H1 (cell line): ENCODE results near the gene KRT27. TPM values are rescaled to one million over a fixed set of nuclear protein-coding genes. Genes with fewer than 3 reads are reported as not detected.

Experiments
- CTCF ChIA-PET: fragments of 300-600 bp; sonication (Branson Sonifier 250); formaldehyde crosslinking; loops from one replicate; lab custom pipeline; 2021; ENCODE audit not compliant: partially characterized antibody; lab: Charles Lee
- POLR2A ChIA-PET: fragments of 300-600 bp; sonication (Branson Sonifier 250); formaldehyde crosslinking; loops from one replicate; lab custom pipeline; 2021; ENCODE audit warnings: inconsistent platforms; ENCODE audit not compliant: partially characterized antibody; lab: Charles Lee
- DNase-seq, 2 experiments: peaks; one replicate each; pipeline versions ENCODE4 v3.0.0 to v3.0.0-alpha.2; 2010 to 2022; ENCODE audit warnings: low spot score in 2 of 2, low read depth in 1 of 2, mixed read lengths in 1 of 2
- FAIRE-seq: peaks from 2 replicates; lab custom pipeline; 2011; peaks lifted over from hg19 to GRCh38; lab: Jason Lieb, UNC
- H2AFZ ChIP-seq: 2 replicates; pipeline ENCODE4 v1.8.1; 2012; ENCODE audit warnings: low read length, inconsistent platforms
- H2AK5ac ChIP-seq: 2 replicates; pipeline ENCODE4 v1.6.1; 2013; ENCODE audit warnings: low read depth, low read length
- H2BK120ac ChIP-seq: replicated peaks from 2 replicates; pipeline ENCODE3; 2013; ENCODE audit warnings: low read depth, low read length, inconsistent platforms
- H2BK12ac ChIP-seq: 2 replicates; pipeline ENCODE4 v1.6.1; 2013; ENCODE audit warnings: low read depth, low read length
- H2BK15ac ChIP-seq: 2 replicates; pipeline ENCODE4 v1.6.1; 2013; ENCODE audit warnings: low read length
- H2BK20ac ChIP-seq: 2 replicates; pipeline ENCODE4 v1.6.1; 2013; ENCODE audit warnings: low read length
- H2BK5ac ChIP-seq: 2 replicates; pipeline ENCODE4 v1.6.1; 2013; ENCODE audit warnings: low read depth, low read length
- H3K14ac ChIP-seq: 2 replicates; pipeline ENCODE4 v1.6.1; 2013; ENCODE audit warnings: inconsistent platforms; ENCODE audit not compliant: insufficient read length
- H3K18ac ChIP-seq: 2 replicates; pipeline ENCODE4 v1.6.1; 2013; ENCODE audit warnings: low read length; ENCODE audit errors: extremely low read depth
- H3K23ac ChIP-seq: 2 replicates; pipeline ENCODE4 v1.6.1; 2013; ENCODE audit warnings: inconsistent platforms; ENCODE audit not compliant: insufficient read length
- H3K23me2 ChIP-seq: 2 replicates; pipeline ENCODE4 v1.6.1; 2013; ENCODE audit warnings: low read depth, low read length
- H3K27ac ChIP-seq: 2 replicates; pipeline ENCODE4 v1.6.1; 2011; ENCODE audit warnings: low read depth, low read length, inconsistent platforms
- H3K27me3 ChIP-seq, 4 experiments: replicated peaks in 1 of 4; 1 replicate in 1 of 4; 2 replicates in 3 of 4; pipeline versions ENCODE4 v1.6.1 to v1.8.1; 2011 to 2013; ENCODE audit warnings: low read length in 3 of 4, mild to moderate bottlenecking in 3 of 4, inconsistent platforms in 2 of 4, mixed read lengths in 2 of 4, moderate library complexity in 1 of 4; ENCODE audit not compliant: control insufficient read depth in 3 of 4, insufficient read depth in 3 of 4; ENCODE audit errors: extremely low read depth in 1 of 4
- H3K36me3 ChIP-seq, 4 experiments: 2 replicates each; pipeline versions ENCODE4 v1.6.1 to v1.8.1; 2011 to 2013; ENCODE audit warnings: mild to moderate bottlenecking in 4 of 4, low read length in 3 of 4, moderate library complexity in 2 of 4, control low read depth in 1 of 4, inconsistent platforms in 1 of 4; ENCODE audit not compliant: insufficient read depth in 4 of 4, control insufficient read depth in 2 of 4
- H3K4ac ChIP-seq: replicated peaks from 2 replicates; pipeline ENCODE3; 2013; ENCODE audit warnings: low read length, low read depth, mixed read lengths, inconsistent platforms; ENCODE audit not compliant: insufficient read length
- H3K4me1 ChIP-seq, 4 experiments: replicated peaks in 1 of 4; 1 replicate in 1 of 4; 2 replicates in 3 of 4; pipeline versions ENCODE4 v1.6.1 to v1.8.1; 2011 to 2013; ENCODE audit warnings: low read length in 3 of 4, inconsistent platforms in 2 of 4, mixed read lengths in 1 of 4; ENCODE audit not compliant: insufficient read depth in 4 of 4, control insufficient read depth in 3 of 4
- H3K4me2 ChIP-seq, 2 experiments: 2 replicates each; pipeline versions ENCODE4 v1.6.1 to v1.8.1; 2011 to 2013; ENCODE audit warnings: low read depth in 2 of 2, low read length in 2 of 2, control low read depth in 1 of 2, inconsistent platforms in 1 of 2, mild to moderate bottlenecking in 1 of 2; ENCODE audit not compliant: insufficient read depth in 1 of 2
- H3K4me3 ChIP-seq, 4 experiments: fragments of 200-600, 300-600 bp in 1 of 4; sonication (generic), shearing (Covaris generic), sonication (Bioruptor Twin) in 1 of 4; 2 replicates each; pipeline versions ENCODE4 v1.5.1 to v1.8.1; 2011 to 2016; ENCODE audit warnings: low read length in 4 of 4, low read depth in 3 of 4, control low read depth in 2 of 4, inconsistent platforms in 2 of 4, mild to moderate bottlenecking in 2 of 4, mixed read lengths in 1 of 4, moderate library complexity in 1 of 4; ENCODE audit not compliant: insufficient read depth in 2 of 4; ENCODE audit errors: extremely low read depth in 1 of 4
- H3K56ac ChIP-seq: replicated peaks from 2 replicates; pipeline ENCODE3; 2013; ENCODE audit warnings: low read depth, mild to moderate bottlenecking, mixed read lengths, low read length, inconsistent platforms; ENCODE audit not compliant: insufficient read length
- H3K79me1 ChIP-seq: 2 replicates; pipeline ENCODE4 v1.6.1; 2013; ENCODE audit warnings: low read depth, low read length, control low read depth
- H3K79me2 ChIP-seq, 2 experiments: 2 replicates each; pipeline versions ENCODE4 v1.6.1 to v1.8.1; 2012 to 2013; ENCODE audit warnings: low read length in 2 of 2, mild to moderate bottlenecking in 2 of 2, inconsistent platforms in 1 of 2; ENCODE audit not compliant: insufficient read depth in 2 of 2, control insufficient read depth in 1 of 2
- H3K9ac ChIP-seq, 4 experiments: replicated peaks in 1 of 4; 1 replicate in 1 of 4; 2 replicates in 3 of 4; pipeline versions ENCODE4 v1.6.1 to v1.8.1; 2011 to 2013; ENCODE audit warnings: low read depth in 3 of 4, low read length in 3 of 4, control low read depth in 2 of 4, mild to moderate bottlenecking in 2 of 4, moderate library complexity in 2 of 4, inconsistent platforms in 1 of 4; ENCODE audit errors: extremely low read depth in 1 of 4
- H3K9me3 ChIP-seq, 2 experiments: 2 replicates each; pipeline versions ENCODE4 v1.6.1 to v1.8.1; 2012 to 2013; ENCODE audit warnings: mild to moderate bottlenecking in 2 of 2, moderate library complexity in 2 of 2, control low read depth in 1 of 2, inconsistent platforms in 1 of 2, low read depth in 1 of 2, low read length in 1 of 2, mixed read lengths in 1 of 2; ENCODE audit not compliant: insufficient read depth in 2 of 2
- H4K20me1 ChIP-seq, 2 experiments: replicated peaks in 1 of 2; 2 replicates each; pipeline versions ENCODE3 to v1.8.1; 2011 to 2013; ENCODE audit warnings: inconsistent platforms in 2 of 2, low read length in 2 of 2, mild to moderate bottlenecking in 1 of 2; ENCODE audit not compliant: insufficient read depth in 2 of 2, control insufficient read depth in 1 of 2
- H4K5ac ChIP-seq: 2 replicates; pipeline ENCODE4 v1.6.1; 2013; ENCODE audit warnings: low read length, low read depth, mixed read lengths, inconsistent platforms; ENCODE audit not compliant: insufficient read length
- H4K8ac ChIP-seq: 2 replicates; pipeline ENCODE4 v1.8.0; 2013; ENCODE audit warnings: mild to moderate bottlenecking, moderate library complexity, low read length, inconsistent platforms; ENCODE audit not compliant: insufficient read depth; ENCODE audit errors: extremely low read depth
- H4K91ac ChIP-seq: replicated peaks from 2 replicates; pipeline ENCODE3; 2013; ENCODE audit warnings: low read length, mixed read lengths, inconsistent platforms; ENCODE audit not compliant: insufficient read length
- ASH2L ChIP-seq: fragments of 200-600, 300-600 bp; sonication (generic); IDR thresholded peaks from one replicate; pipeline ENCODE4 v1.7.1; 2017; ENCODE audit warnings: low read length
- KDM5A ChIP-seq: fragments of 200-600 bp; IDR thresholded peaks from 2 replicates; pipeline ENCODE4 v1.7.1; 2012; ENCODE audit warnings: mild to moderate bottlenecking, low read length, inconsistent platforms, mixed read lengths
- NRF1 ChIP-seq: IDR thresholded peaks from 2 replicates; pipeline ENCODE4 v1.6.1; 2011; ENCODE audit warnings: mild to moderate bottlenecking, low read depth, low read length, improper control_type of control experiment
- RAD21 ChIP-seq, 2 experiments: IDR thresholded peaks in 1 of 2; conservative IDR thresholded peaks in 1 of 2; 2 replicates each; pipeline ENCODE4 v1.6.1; 2011; ENCODE audit warnings: low read depth in 2 of 2, low read length in 2 of 2, improper control_type of control experiment in 1 of 2, inconsistent platforms in 1 of 2, mild to moderate bottlenecking in 1 of 2, moderate library complexity in 1 of 2
- SAP30 ChIP-seq: fragments of 300-600 bp; sonication (generic); IDR thresholded peaks from 2 replicates; pipeline ENCODE4 v1.7.1; 2012; ENCODE audit warnings: low read length, moderate library complexity, mild to moderate bottlenecking, inconsistent platforms; ENCODE audit not compliant: insufficient read depth, insufficient replicate concordance
- TAF7 ChIP-seq: optimal IDR thresholded peaks from 2 replicates; pipeline ENCODE3; 2011; ENCODE audit warnings: low read depth, mild to moderate bottlenecking, inconsistent platforms, low read length, moderate library complexity, borderline replicate concordance
- TEAD4 ChIP-seq: IDR thresholded peaks from 2 replicates; pipeline ENCODE4 v1.6.1; 2012; ENCODE audit warnings: low read depth, low read length, inconsistent platforms, mixed read lengths
- WGBS, 2 experiments: shearing (Covaris generic) in 1 of 2; methylation state at CpG; one replicate each; pipeline versions ENCODE4 v1.1.6 to v1.1.7; 2013 to 2015; ENCODE audit warnings: low lambda C conversion rate in 2 of 2, mixed read lengths in 2 of 2, inconsistent platforms in 1 of 2, low coverage in 1 of 2, missing lambda C conversion rate in 1 of 2; ENCODE audit not compliant: insufficient replicate concordance in 2 of 2, insufficient coverage in 1 of 2, insufficient read length in 1 of 2; ENCODE audit errors: extremely low coverage in 1 of 2, missing lambda C conversion rate in 1 of 2; 5-methylcytosine and 5-hydroxymethylcytosine counted together
- polyA plus RNA-seq, 7 experiments: library from polyadenylated mRNA; depleted of rRNA in 3 of 7; stranded (reverse) in 5 of 7; unstranded in 2 of 7; fragments of >200 nt in 5 of 7; fragments of 200-250 nt in 2 of 7; gene quantifications; 1 replicate in 5 of 7; 2 replicates in 1 of 7; 4 replicates in 1 of 7; pipeline versions ENCODE4 v1.2.1 to v1.2.3, GENCODE V29; 2011 to 2013; ENCODE audit warnings: missing spikeins in 2 of 7, mixed read lengths in 2 of 7
- total RNA-seq: library from RNA; stranded (reverse); fragmentation: NEBNext Ultra II Directional; extraction: Animal tissue kit (Norgen Biotek cat#: 25700); gene quantifications from 2 replicates; pipeline ENCODE4 v1.2.1, GENCODE V29; 2021
- TF ChIP-seq, protein P1 (sequence below), 3 experiments: IDR thresholded peaks; 1 replicate in 2 of 3; 2 replicates in 1 of 3; pipeline versions ENCODE4 v1.5.1 to v1.6.1; 2011; ENCODE audit warnings: low read length in 3 of 3, mild to moderate bottlenecking in 3 of 3, inconsistent platforms in 2 of 3, low read depth in 1 of 3, moderate library complexity in 1 of 3; ENCODE audit not compliant: insufficient read depth in 1 of 3; ENCODE audit errors: control extremely low read depth in 1 of 3
- TF ChIP-seq, protein P2 (sequence below): IDR thresholded peaks from 2 replicates; pipeline ENCODE4 v1.6.1; 2012; ENCODE audit warnings: inconsistent platforms

Gene KRT27
- total and polyA plus RNA-seq, 2 of the 8 experiments (the other 6 are each of a cell fraction or from before 2014, with no cell fraction given), result not detected

- DNase-seq (peak in 1 of 2 experiments; percentile 90), FAIRE-seq (peak; percentile 78)
- Histone ChIP-seq H2AFZ (no peak overlapping the region; the same call in 1 of the 2 replicates), H4K20me1 (no peaks in the 10 kb centered on the region), H3K14ac (no peak overlapping the region), H3K79me2 (no peaks in the 10 kb centered on the region), H3K4me2 (no peak overlapping the region), H2BK120ac (no peak overlapping the region), H2BK12ac (no peak overlapping the region), H2BK5ac (no peak overlapping the region), H3K9ac (no peak overlapping the region), H4K8ac (no peak overlapping the region), H3K4me3 (no peak overlapping the region), H2BK20ac (no peak overlapping the region), H3K4me1 (no peaks in the 10 kb centered on the region), H3K9me3 (no peaks in the 10 kb centered on the region), H3K18ac (no peak overlapping the region), H3K36me3 (no peaks in the 10 kb centered on the region), H3K56ac (no peak overlapping the region), H3K23me2 (no peaks in the 10 kb centered on the region), H3K27ac (no peak overlapping the region), H3K23ac (no peak overlapping the region), H3K79me1 (no peaks in the 10 kb centered on the region), H4K5ac (no peak overlapping the region), H2BK15ac (no peak overlapping the region), H3K4ac (no peak overlapping the region), H4K91ac (no peak overlapping the region), H3K27me3 (0 out of 7 replicates have a peak, but pooled peaks cover 0 to 3% (median 0%) of the 10 kb centered on the region in 4 experiments), H2AK5ac (no peak overlapping the region)
- WGBS, 2 experiments, result 23% methylated on average over 13 of the region's 13 CpGs; no CpG with 5 or more reads in 1 of the 2 experiments
- POLR2A ChIA-PET, result no interaction called here
- CTCF ChIA-PET, result interaction anchor here (0.6 to 1.7 kb wide), 8 partner anchors 9 to 1109 kb away, joined by 3 to 6 read pairs (median 4); no protein-coding TSS in a partner anchor
- TF ChIP-seq KDM5A, result no peak
- 0 out of 2 replicates have a peak, but pooled peaks have one; percentile 22 for TF ChIP-seq TEAD4
- no peak for TF ChIP-seq TAF7
- TF ChIP-seq, protein P1, sequence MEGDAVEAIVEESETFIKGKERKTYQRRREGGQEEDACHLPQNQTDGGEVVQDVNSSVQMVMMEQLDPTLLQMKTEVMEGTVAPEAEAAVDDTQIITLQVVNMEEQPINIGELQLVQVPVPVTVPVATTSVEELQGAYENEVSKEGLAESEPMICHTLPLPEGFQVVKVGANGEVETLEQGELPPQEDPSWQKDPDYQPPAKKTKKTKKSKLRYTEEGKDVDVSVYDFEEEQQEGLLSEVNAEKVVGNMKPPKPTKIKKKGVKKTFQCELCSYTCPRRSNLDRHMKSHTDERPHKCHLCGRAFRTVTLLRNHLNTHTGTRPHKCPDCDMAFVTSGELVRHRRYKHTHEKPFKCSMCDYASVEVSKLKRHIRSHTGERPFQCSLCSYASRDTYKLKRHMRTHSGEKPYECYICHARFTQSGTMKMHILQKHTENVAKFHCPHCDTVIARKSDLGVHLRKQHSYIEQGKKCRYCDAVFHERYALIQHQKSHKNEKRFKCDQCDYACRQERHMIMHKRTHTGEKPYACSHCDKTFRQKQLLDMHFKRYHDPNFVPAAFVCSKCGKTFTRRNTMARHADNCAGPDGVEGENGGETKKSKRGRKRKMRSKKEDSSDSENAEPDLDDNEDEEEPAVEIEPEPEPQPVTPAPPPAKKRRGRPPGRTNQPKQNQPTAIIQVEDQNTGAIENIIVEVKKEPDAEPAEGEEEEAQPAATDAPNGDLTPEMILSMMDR (IDR thresholded peaks at IDR 0.05; ENCODE audit: control extremely low read depth in 1 of 3, insufficient read depth in 1 of 3, low read depth in 1 of 3, low read length in 3 of 3), result peak; percentile 87 to 88 (median 87)
- TF ChIP-seq, protein P2, sequence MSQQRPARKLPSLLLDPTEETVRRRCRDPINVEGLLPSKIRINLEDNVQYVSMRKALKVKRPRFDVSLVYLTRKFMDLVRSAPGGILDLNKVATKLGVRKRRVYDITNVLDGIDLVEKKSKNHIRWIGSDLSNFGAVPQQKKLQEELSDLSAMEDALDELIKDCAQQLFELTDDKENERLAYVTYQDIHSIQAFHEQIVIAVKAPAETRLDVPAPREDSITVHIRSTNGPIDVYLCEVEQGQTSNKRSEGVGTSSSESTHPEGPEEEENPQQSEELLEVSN, result no peak
- peak; percentile 91 to 93 for TF ChIP-seq RAD21 (IDR thresholded peaks at IDR 0.05 in 1 of 2, conservative IDR thresholded peaks at IDR 0.05 in 1 of 2; ENCODE audit: low read depth in 2 of 2, low read length in 2 of 2)
- no peak for TF ChIP-seq NRF1
- TF ChIP-seq ASH2L, result no peak
- no peak for TF ChIP-seq SAP30
Measured at GRCh38 chr17:40803617-40804082, 21.3 kb upstream of the KRT27 start.
